Thyroid gland (tissue), 4 donors: ENCODE measurements around the gene FAM76B.

Experiments
- POLR2A ChIP-seq, 2 donors: fragments of 450-650 bp; IDR thresholded peaks; one replicate each; pipeline ENCODE4 v1.6.1; 2017; ENCODE audit warnings: antibody characterized with exemption in 2 of 2, mild to moderate bottlenecking in 2 of 2, moderate library complexity in 1 of 2
- TF ChIP-seq, protein P1 (sequence below), 6 experiments: fragments of 200-600 bp in 3 of 6; fragments of 450-650 bp in 3 of 6; sonication (generic) in 3 of 6; IDR thresholded peaks; one replicate each; pipeline ENCODE4 v1.5.1; 2016 to 2019; ENCODE audit warnings: antibody characterized with exemption in 6 of 6, mild to moderate bottlenecking in 2 of 6, inconsistent platforms in 1 of 6, moderate library complexity in 1 of 6

DNA sequence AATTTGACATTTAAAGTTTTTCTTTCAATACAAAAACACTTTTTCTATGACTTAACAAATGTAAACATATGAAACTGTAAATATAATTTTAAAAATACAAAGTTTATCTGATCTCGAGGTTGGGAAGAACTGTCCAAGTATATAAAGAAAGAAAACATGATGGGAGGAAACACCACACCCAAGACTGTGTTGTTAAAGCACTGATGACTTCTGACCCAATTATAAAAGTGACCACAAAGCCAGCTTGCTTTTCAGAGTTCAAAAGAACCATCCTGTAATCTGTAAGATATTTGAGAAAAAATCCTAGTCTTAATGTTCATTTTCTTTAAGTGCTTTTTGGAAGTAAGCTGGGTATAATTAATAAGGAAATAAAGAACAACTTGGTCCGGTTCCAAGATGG lies 16.3 kb upstream of the FAM76B start:
- TF ChIP-seq, protein P1, sequence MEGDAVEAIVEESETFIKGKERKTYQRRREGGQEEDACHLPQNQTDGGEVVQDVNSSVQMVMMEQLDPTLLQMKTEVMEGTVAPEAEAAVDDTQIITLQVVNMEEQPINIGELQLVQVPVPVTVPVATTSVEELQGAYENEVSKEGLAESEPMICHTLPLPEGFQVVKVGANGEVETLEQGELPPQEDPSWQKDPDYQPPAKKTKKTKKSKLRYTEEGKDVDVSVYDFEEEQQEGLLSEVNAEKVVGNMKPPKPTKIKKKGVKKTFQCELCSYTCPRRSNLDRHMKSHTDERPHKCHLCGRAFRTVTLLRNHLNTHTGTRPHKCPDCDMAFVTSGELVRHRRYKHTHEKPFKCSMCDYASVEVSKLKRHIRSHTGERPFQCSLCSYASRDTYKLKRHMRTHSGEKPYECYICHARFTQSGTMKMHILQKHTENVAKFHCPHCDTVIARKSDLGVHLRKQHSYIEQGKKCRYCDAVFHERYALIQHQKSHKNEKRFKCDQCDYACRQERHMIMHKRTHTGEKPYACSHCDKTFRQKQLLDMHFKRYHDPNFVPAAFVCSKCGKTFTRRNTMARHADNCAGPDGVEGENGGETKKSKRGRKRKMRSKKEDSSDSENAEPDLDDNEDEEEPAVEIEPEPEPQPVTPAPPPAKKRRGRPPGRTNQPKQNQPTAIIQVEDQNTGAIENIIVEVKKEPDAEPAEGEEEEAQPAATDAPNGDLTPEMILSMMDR (IDR thresholded peaks at IDR 0.05), result no peak
- TF ChIP-seq POLR2A (IDR thresholded peaks at IDR 0.05), result no peak
